Islet precursor cell (in vitro differentiated cells): ENCODE measurements around the gene KCND3.

Source experiments
- DNase-seq: peaks from one replicate; pipeline ENCODE4 v3.0.0-alpha.2; 2018

KCND3 gene

DNA sequence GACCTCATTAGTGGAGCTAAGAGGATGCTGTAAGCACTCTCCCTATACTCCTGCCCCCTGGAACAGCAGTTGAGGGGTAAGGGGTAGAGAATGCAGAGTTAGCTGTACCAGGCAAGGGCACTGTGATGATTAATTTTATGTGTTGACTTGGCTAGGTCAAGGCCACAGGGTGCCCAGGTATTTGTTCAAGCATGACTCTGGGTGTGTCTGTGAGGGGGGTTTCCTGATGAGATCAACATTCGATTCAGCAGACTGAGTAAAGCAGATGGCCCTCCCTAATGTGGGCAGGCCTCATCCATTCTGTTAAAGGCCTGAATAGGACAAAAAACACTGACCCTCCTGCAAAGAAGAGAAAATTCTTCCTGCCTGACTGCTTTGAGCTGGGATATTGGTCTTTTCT, 110.8 kb downstream of the KCND3 start:
- no peak for DNase-seq

DNA sequence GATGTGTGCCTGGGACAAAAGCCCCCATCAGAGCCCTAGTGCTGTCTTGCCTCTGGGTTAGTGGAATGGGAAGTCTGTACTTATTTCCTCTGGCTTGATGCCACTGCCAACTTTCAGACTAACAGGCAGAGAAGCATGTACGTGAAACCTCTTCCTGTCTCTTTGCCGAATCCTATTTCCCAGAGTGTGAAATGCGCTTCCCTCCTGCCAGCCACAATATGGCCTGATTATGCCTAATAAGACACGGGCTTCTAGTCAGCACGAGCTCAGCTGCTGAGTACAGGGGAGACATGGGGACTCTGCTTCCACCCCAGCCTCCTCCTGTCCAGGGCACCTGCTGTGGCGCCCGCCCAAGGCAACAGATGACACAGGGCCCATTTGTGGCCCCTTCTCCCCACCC, 111.4 kb downstream of the KCND3 start:
- no peak for DNase-seq

DNA sequence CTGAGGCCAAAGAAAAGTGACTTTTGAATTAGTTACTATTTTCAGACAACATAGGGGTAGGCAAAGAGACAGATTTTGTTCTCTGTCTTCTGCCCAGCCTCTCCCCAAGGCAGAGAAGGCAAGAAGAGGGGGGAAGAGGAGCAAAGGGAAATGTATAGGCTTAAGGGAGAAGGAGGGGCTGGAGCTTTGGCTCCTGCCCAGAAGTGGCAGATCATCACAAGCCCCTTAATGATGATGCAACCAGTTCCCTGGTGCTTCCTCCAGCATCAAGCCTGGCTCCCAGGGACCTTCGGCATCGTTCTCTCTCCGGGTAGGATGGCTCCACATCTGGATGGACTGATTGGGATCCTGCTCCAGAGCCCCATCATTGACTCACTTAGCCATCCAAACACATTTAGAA, 112.8 kb downstream of the KCND3 start:
- DNase-seq: no peak

DNA sequence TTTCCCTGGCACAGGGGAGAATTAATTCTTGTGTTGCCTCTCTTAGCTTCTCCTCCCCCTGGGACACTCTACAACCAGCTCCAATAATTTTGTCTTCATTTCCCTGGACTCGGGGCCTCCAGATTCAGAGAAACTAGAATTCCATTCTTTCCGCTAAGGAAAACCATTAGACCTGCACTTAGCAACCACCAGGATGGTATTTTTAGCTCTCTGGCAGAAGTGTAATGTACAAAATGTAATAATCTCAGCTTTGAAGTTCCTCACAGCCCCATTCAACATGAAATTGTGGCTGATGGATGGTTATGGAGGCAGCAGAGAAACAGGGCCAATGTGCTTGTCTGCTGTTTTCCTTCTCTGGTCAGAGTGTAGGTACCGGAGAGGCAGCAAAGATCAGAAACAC, 113.8 kb downstream of the KCND3 start:
- no peak for DNase-seq

DNA sequence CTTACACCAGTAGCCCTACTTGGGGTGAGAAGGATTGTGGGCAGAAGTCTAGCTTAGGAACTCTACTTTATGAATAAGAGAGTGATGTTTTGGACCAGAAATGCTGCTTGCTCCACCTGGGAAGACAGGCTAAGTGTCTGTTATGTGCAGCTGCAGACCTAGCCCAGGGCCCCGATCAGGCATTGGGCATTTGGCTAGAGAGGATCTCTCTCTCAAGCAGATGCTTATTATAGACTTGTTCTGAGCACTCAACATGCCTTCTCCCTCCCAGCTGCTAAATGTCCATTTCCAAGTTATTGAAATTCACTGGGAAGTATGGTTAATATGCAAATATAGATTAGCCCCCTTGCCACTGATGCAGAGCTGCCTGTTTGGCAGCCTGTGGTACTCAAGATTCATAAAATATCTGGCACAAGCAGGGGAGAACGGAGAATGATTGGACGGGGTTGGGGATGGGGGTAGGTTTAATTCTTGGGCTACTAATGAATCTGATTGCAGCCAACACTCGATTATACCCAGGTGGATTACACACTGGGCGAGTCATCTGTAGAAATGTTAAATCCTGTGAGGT, 115.9 kb downstream of the KCND3 start:
- DNase-seq: no peak

DNA sequence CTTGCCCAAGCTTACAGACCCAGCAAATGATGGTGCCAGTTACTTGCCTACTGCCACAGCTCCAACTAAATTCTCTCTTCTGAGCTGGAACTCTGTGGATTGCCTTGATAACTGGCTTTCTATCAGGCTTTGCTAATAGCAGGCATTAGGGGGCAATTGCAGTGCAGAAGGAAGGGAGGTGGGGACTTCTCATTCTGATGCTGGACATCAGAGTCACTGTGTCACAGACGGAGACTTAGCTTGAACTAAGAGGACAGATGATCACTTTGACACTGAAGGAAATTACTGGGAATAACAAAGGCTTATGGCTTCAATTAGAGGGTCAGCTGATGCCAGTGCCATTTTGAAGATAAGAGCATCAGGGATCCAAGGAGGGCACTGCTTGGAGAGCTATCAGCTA, 119.3 kb downstream of the KCND3 start:
- no peak for DNase-seq

DNA sequence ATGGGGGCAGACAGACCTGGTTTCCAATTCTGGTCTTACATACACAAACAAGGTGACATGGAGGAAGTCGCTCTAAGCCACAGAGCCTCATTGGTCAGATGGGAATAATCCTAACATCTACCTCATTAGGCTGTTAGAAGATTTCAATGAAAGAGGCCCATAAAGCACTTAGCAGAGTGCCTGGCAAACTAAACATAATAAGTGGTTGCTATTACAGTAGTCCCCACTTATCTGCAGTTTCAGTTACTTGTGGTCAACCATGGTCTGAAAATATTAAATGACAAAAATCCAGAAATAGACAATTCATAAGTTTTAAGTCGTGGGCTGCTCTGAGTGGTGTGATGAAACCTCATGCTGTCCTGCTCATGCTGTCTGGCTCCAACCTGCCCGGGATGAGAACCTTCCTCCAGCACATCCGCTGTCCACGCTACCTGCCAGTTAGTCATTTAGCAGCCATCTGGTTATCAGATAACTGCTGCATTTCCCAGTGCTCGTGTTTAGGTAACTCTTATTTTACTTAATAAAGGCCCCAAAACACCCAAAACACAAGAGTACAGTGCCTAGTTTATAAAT, 121.5 kb downstream of the KCND3 start:
- no peak for DNase-seq

DNA sequence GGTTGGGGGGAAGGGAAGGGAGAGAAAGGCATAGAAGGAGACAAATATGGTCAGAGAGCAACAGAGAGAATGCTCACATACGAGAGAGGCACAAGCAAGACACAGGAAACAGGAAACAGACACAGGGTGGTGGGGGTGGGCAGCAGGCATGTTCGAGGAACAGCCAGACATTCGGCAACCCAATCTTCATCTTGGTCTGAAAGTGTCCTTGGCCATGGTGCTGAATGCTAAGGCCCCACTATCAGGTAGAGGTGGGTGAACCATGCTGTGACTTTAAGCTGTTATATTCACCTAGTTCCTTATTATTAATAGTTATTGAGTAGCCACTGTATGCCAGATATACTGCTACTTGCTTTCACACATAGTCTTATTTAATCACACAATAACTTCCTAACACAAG, 124.6 kb downstream of the KCND3 start:
- peak; percentile 70 for DNase-seq

DNA sequence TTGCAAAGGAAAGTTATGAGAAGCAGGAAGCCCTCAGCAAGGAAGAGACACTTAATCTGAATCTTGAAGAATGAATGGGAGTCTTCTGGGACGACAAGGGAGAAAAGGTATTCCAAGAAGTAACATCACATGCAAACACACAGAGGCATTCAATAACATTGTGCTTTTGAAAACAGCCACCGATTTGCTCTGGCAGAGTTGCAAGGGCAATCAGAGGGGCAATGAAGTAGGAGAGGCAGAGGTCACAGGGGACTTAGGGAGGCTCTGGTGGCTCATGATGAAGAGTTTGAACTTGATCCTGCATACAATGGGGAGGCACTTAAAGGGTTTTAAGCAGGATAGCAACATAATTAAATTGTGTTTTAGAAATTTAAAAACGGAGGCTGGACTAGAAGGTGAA, 126.1 kb downstream of the KCND3 start:
- DNase-seq: no peak

DNA sequence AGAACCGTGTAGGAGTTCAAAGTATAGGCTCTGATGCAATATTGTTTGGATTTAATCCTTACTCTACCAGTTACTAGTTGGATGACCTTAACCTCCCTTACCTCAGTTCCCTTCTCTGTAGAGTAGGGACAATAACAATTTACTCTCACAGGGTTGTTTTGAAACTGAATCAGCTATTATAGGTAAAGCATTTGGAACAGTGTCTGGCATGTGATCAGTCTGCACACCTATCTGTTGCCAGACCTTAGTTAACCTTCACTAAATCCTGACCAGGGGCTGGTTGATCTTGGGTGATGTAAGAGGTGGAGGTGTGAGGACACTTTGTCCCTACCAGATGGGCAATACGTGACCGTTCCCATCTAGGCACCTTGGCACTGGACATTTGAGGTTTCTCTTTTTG, 126.9 kb downstream of the KCND3 start:
- no peak for DNase-seq

DNA sequence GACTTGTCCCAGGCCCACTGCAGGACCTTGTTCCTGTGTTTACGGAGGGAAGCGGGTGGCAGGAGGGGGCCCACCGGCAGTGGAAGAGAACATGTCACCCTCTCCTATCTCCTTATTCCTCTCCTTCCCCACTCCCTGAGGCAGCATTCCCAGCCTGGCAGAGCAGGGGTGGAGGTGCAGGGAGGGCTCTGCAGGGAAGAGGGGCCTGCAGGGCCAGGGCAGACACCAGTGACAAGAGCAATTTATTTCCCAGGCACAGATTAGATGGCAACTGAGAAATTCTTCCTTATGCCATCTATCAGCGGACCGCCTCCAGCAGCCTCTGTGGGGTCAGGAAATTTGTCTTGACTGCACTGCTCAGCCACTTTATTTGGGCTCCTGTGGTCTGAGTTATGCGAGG, 127.9 kb downstream of the KCND3 start:
- DNase-seq: no peak

DNA sequence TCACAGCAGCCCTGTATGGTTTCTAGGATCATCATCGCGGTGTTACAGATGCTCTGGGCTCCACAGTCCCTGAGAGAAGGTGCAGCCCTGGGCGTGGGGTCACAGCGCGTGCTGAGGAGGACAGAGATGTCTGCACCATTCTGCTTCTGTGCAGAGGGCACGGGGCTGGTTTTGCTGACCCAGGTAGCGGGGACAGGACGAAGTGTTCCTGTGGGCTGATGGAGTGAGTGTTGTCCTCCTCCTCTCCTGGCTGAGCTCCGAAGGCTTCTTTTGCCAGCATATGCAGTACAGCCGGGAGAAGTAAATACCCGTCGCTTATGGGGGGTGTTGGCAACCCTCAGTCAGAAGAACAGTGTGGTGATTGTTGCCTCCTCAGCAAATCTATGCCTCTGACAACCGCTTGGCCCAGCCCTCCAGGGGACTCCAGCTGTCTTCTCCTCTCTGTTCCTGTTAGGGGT, 132.2 kb downstream of the KCND3 start:
- no peak for DNase-seq

DNA sequence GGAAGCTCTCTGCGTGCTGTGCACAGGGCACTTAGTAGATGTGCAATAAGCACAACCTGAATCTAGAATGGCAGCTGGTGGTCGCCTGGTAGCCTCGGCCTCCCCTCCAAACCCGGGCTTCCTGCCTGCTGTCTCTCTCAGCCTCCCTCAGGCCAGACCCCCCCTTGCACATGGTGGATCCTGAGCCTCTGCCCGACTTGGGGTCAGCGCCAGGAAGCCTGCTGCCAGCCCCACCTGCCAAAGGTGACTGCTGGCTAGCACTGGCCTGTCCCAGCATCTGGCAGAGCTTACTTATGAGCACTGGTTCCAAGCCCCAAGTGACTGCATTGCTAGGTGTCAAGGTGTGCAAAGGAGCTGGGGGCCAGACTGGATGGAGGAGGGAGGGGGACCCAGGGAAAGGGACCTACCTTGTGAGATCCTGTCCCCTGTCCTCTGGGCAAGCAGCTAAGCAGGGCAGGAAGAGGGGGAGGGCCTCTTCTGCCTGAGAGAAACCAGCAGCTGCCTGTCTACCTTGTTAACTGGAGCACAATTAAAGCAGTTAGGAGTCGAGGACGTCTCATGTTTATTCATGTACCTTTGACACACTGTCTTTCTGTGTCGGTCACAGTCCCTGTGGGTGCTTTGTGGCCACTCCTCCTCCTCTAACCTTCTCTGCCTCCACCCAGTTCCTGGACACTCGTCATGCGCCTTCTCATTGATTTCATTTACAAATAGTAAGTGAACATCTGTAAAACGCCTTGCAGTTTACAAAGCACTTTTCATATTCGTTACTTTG, 132.9 kb downstream of the KCND3 start:
- DNase-seq: no peak

DNA sequence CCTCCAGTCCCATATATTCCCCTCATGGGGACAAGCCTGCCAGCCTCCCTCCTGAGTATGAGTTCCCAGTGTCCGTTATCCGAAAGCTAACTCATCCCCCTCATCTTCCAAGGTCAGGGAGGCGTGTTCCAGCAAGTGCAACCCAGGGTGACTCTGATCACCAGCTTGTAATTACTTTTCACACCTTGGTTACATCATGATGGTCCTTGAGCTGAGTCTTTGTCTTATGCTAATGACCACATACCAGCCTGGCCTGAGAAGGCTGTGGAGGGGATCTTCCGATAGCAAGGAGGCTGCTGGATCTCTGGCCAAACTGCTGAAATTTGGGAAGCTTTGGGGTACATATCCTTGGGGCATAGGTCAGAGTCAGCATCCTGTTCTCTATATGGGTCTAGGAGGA, 134.2 kb downstream of the KCND3 start:
- DNase-seq: no peak

DNA sequence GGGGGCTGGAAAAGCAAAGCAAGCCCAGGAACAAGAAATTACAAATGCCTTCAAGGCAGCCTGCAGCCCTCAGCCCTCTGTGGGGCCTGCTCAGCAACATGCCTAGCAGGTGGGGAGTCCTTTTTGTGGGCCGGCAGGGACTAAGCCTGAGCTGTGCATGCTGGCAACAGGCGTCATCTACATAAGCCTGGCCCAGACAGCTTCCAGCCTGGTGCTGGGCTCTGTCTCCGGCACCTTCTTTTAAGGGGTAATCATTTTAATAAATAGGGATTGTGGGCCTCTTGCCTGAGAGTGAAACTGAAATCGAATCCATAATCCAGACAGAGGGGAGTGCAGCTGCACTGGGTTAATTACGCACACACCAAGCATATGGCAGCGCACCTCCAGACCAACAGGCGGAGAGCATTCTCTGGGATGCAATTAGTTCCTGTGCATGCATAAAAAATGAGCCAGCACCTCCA, 137.2 kb downstream of the KCND3 start:
- no peak for DNase-seq

DNA sequence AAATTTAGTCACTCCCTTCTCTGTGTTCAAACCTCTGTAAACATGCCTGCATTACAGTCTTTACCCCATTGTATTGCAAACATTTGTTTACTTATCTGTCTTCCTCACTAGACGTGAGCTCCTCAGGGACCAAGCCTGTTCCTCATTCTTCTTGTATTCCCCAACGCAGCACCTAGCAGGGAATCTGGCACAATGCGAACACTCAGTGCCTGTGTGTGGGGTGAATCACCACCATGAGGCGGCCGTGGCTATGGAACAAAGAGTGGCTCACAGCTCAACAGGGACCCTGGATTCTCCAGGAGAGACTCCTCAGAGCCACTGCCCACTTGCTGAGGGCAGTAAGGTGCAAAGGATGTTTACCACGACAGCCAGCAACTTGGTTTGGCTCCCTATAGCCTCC, 137.9 kb downstream of the KCND3 start:
- DNase-seq: peak; percentile 65

DNA sequence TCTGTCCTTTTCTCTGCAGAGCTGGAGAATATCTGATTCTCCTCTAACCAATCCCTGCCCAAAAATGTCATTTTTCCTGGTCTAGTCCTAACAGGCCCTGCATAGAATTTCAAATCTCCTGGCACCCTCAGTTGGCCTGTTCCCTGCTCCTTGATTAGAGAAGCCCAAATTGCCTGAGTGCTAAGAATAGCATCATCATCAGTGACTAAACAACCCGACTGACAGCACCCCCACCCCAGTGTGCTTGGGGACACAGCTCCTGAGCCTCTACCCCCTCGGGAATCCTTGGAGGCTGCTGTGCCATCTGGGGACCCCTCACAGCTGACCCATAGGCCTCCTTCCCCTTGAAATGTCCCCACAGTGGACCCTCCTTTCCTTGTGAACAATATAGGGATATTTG, 139.4 kb downstream of the KCND3 start:
- no peak for DNase-seq

DNA sequence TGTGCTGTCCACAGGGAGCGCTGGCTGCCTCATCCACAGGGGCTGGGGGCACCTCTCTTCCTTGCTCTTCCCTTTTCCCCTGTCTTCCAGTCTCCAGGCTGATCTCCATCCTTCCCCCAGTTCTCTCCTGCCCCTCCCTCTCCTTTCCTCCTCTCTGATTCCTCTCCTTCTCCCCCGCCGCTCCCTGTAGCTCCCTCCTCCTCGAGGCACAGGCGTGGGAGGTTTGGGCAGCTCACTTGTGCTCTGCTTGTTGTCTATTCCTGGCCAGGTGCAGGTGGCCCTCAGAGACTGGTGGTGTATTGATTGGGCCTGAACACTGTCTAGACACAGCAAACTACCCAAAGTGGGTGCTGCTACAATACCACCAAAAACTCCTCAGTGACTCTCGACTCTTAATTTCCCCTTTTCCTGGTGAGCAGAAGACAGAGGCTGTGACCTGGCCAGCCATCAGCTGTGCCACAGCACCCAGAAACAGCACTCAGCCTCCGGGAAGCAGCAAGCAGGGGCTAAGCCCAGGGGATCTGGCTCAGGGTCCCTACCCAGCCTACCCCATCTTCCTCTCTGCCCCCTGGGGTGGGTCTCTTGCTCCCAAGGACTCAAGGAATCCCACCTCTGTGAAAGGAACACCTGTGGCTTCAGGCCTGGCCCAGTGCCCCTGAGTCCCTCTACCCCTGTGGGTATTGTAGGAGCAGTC, 140.5 kb downstream of the KCND3 start:
- no peak for DNase-seq

DNA sequence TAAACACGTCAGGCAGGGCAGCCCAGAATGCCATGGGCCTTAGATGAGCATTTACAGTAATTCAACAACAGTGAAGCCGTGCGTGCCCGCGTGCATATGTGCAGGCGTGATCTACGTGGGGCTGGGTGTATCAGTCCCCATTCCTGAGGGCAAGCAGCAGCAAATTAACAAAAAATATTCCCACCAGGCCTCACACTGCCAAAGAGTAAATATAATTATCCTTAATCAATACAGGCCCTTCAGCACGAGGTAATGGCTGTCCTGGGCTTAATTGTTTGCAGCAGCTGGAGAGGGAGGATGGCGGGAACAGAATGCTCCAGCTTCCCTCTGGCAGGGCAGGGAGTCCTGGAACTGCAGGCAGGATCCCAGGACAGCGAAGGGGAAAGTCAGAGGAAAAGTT, 142.0 kb downstream of the KCND3 start:
- DNase-seq: no peak

DNA sequence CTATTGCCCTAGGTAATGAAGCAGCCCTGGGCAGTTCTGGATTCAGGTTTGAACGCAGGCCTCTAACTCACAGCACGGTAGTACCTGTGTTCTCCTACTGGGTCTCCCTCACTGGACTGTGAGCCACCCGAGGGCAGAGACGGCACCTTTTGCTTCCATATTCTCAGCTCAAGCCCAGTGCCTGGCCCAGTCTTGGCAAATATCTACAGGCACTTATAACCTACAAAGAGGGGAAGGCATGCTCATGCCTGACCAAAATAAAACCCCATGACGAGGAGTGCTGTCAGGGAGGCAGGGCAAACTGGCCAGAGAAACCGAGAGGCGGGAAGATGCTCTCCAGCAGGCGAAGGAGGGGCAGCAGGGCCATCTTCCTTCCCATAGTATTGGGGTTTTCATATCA, 142.6 kb downstream of the KCND3 start:
- DNase-seq: no peak

DNA sequence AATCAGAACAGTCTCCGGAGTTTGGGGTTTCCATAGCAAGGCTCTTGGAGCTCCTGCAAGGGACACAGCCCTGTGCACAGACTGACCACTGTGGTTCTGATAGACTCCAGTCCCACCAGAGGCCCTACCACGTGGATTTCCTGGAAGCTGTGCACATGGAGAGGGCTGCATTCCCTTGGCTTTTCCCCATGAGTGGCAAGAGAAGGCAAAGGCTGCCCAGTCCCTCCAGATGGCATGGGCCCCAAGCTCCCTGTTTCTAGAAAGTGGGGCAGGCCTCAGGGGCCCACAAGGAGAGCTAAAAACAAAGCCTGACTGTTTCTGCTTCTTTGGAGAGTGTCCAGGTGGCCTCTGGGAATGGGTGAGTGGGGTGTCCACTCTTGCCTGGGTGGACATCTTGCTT, 146.3 kb downstream of the KCND3 start:
- DNase-seq: no peak

DNA sequence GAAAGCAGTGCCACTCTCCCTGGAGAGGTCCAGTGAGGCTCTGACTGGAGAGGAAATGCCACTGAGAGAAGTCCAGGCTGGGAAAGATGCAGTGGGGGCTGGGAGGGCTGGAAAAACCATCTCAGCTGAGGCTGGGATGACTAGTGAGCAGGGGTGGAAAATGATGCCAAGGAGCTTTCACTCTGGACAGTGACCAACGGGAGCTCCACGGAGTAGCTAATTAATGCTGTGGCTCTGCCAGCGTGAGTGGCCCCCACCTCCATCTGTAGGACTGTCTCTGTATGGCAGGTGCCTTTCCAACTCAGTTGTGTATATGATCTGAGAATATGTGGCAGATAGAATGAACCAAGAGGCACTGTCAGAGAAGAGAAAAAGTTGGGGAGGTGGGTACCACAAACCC, 147.1 kb downstream of the KCND3 start:
- no peak for DNase-seq

DNA sequence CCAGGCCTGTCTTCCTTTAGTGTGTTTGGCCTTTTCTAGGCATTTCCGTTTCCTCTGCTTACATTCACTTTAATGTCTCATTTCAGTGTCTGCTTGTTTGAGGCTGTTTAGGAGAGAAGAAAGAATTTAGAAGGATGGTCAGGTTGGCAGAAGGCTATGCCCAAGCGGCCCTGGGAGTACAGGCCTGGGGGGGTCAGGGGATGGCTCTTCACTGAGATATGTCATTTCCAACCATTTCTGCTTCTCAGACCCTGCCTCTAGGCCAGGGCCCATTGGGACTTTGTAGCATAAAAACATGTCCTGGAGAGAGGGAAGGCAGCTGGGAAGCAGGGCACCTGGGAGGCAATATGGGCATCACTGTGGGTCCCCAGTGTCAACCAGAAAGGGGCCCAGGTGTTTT, 147.7 kb downstream of the KCND3 start:
- DNase-seq: no peak

DNA sequence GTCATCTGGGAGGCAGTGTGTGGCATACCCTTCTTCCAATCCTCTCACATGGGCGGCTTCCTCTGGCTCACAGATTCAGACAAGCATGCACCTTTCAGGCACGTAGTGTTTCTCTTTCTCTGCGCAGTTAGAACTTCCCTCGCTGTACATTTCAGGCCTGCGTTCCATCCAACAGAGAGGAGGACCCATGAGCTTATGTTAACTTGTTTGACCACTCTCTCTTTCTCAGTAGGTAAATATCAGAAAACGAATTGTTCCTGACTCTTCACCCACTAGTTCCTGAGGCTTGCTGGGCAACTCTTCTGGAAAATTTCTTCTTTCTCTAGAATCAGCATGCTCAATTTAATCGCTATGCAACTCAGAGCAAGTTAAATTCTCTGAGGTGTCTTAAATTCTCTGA, 148.3 kb downstream of the KCND3 start:
- no peak for DNase-seq
